SK-N-SH (cell line): ENCODE data around the gene WDCP. TPM values are rescaled to one million over a fixed set of nuclear protein-coding genes. Genes with fewer than 3 reads are reported as not detected.

Source experiments
- CTCF ChIA-PET: fragments of 300-600, 350-600 bp; formaldehyde crosslinking; extraction: SDS; loops from one replicate; lab custom pipeline; 2021; lab: Yijun Ruan, JAX
- POLR2A ChIA-PET: fragments of 350-600 bp; sonication (Branson Sonifier 250); formaldehyde crosslinking; extraction: SDS; loops from one replicate; lab custom pipeline; 2020; ENCODE audit warnings: antibody characterized with exemption, inconsistent platforms; lab: Yijun Ruan, JAX
- DNase-seq: peaks from one replicate; pipeline ENCODE4 v3.0.0; 2012
- H2AFZ ChIP-seq: fragments of 200-600 bp; sonication (generic); 2 replicates; pipeline ENCODE4 v1.8.1; 2016; ENCODE audit warnings: antibody characterized with exemption, mild to moderate bottlenecking, low read depth
- H3F3A ChIP-seq: fragments of 200-600 bp; sonication (generic); replicated peaks from 2 replicates; pipeline ENCODE3; 2016; ENCODE audit warnings: antibody characterized with exemption, mild to moderate bottlenecking; ENCODE audit not compliant: insufficient read depth
- H3K27ac ChIP-seq, 2 experiments: fragments of 200-500 bp in 1 of 2; fragments of 200-600 bp in 1 of 2; sonication (Bioruptor generic) in 1 of 2; sonication (generic), shearing (Covaris generic) in 1 of 2; 2 replicates each; pipeline versions ENCODE4 v1.5.1 to v1.6.1; 2014 to 2016; ENCODE audit warnings: low read depth in 2 of 2, inconsistent platforms in 1 of 2, low read length in 1 of 2, mild to moderate bottlenecking in 1 of 2, mixed read lengths in 1 of 2
- H3K27me3 ChIP-seq: fragments of 200-600 bp; sonication (generic), shearing (Covaris generic); 2 replicates; pipeline ENCODE4 v1.6.1; 2016; ENCODE audit warnings: mixed run types; ENCODE audit not compliant: insufficient read depth
- H3K36me3 ChIP-seq, 2 experiments: fragments of 200-500 bp in 1 of 2; fragments of 200-600 bp in 1 of 2; sonication (Bioruptor generic) in 1 of 2; sonication (generic) in 1 of 2; replicated peaks in 1 of 2; 2 replicates each; pipeline versions ENCODE3 to v1.5.1; 2014 to 2016; ENCODE audit warnings: low read length in 1 of 2, mild to moderate bottlenecking in 1 of 2; ENCODE audit not compliant: insufficient read depth in 2 of 2, control insufficient read depth in 1 of 2
- H3K4me1 ChIP-seq, 2 experiments: fragments of 200-500 bp in 1 of 2; fragments of 200-600 bp in 1 of 2; sonication (Bioruptor generic) in 1 of 2; sonication (generic), shearing (Covaris generic) in 1 of 2; 2 replicates each; pipeline versions ENCODE4 v1.5.1 to v1.6.1; 2014 to 2016; ENCODE audit warnings: low read depth in 1 of 2, low read length in 1 of 2, mixed run types in 1 of 2; ENCODE audit not compliant: insufficient read depth in 2 of 2, control insufficient read depth in 1 of 2
- H3K4me2 ChIP-seq: fragments of 200-600 bp; sonication (generic), shearing (Covaris generic); 2 replicates; pipeline ENCODE4 v1.6.1; 2017; ENCODE audit warnings: mixed run types
- H3K4me3 ChIP-seq, 2 experiments: fragments of 200-500 bp in 1 of 2; fragments of 200-600 bp in 1 of 2; sonication (Bioruptor generic) in 1 of 2; sonication (generic), shearing (Covaris generic) in 1 of 2; 2 replicates each; pipeline versions ENCODE4 v1.5.1 to v1.8.1; 2014 to 2016; ENCODE audit warnings: low read depth in 2 of 2, inconsistent platforms in 1 of 2, low read length in 1 of 2, mild to moderate bottlenecking in 1 of 2, mixed read lengths in 1 of 2, moderate library complexity in 1 of 2
- H3K79me2 ChIP-seq: fragments of 200-600 bp; sonication (generic); 2 replicates; pipeline ENCODE4 v1.8.1; 2017; ENCODE audit warnings: mild to moderate bottlenecking; ENCODE audit not compliant: insufficient read depth
- H3K9ac ChIP-seq: fragments of 200-600 bp; sonication (generic); 2 replicates; pipeline ENCODE4 v1.6.1; 2017; ENCODE audit warnings: mixed run types
- H3K9me2 ChIP-seq: fragments of 200-600 bp; sonication (generic); 2 replicates; pipeline ENCODE4 v1.6.1; 2017; ENCODE audit warnings: mixed run types
- H3K9me3 ChIP-seq: fragments of 200-600 bp; sonication (generic); 2 replicates; pipeline ENCODE4 v1.6.1; 2017; ENCODE audit warnings: mixed run types, mild to moderate bottlenecking, moderate library complexity
- H4K20me1 ChIP-seq: fragments of 200-600 bp; sonication (generic); 2 replicates; pipeline ENCODE4 v1.6.1; 2017; ENCODE audit warnings: mild to moderate bottlenecking, mixed run types; ENCODE audit not compliant: insufficient read depth
- CHD2 ChIP-seq: fragments of 150-350 bp; IDR thresholded peaks from 2 replicates; pipeline ENCODE4 v1.6.1; 2018; ENCODE audit warnings: low read length; ENCODE audit not compliant: partially characterized antibody
- ELF1 ChIP-seq: IDR thresholded peaks from 2 replicates; pipeline ENCODE4 v1.4.0; 2012
- EZH2phosphoT487 ChIP-seq: fragments of 200-600 bp; sonication (generic); IDR thresholded peaks from 2 replicates; pipeline ENCODE4 v1.6.1; 2017; ENCODE audit warnings: low read depth, mixed run types, mild to moderate bottlenecking, antibody characterized with exemption, moderate library complexity, borderline replicate concordance
- FOSL2 ChIP-seq: IDR thresholded peaks from 2 replicates; pipeline ENCODE4 v1.4.0; 2012; ENCODE audit warnings: low read depth, mild to moderate bottlenecking, moderate library complexity, borderline replicate concordance
- GABPA ChIP-seq: IDR thresholded peaks from 2 replicates; pipeline ENCODE4 v1.4.0; 2012; ENCODE audit warnings: low read depth, mild to moderate bottlenecking
- MEF2A ChIP-seq: IDR thresholded peaks from 2 replicates; pipeline ENCODE4 v1.4.0; 2012; ENCODE audit warnings: low read depth, borderline replicate concordance
- MXI1 ChIP-seq: IDR thresholded peaks from 2 replicates; pipeline ENCODE4 v1.6.1; 2012; ENCODE audit warnings: mild to moderate bottlenecking, low read depth, low read length, improper control_type of control experiment
- POLR2AphosphoS5 ChIP-seq: IDR thresholded peaks from 2 replicates; pipeline ENCODE4 v1.6.1; 2012; ENCODE audit warnings: low read depth, low read length
- RXRA ChIP-seq: IDR thresholded peaks from 2 replicates; pipeline ENCODE4 v1.4.0; 2012; ENCODE audit warnings: low read depth, mild to moderate bottlenecking, borderline replicate concordance
- TAF1 ChIP-seq: IDR thresholded peaks from 2 replicates; pipeline ENCODE4 v1.6.1; 2012; ENCODE audit warnings: low read depth, mild to moderate bottlenecking, low read length, moderate library complexity, borderline replicate concordance
- TCF12 ChIP-seq: IDR thresholded peaks from 2 replicates; pipeline ENCODE4 v1.4.0; 2012
- YY1 ChIP-seq: IDR thresholded peaks from 2 replicates; pipeline ENCODE4 v1.4.0; 2012; ENCODE audit warnings: low read depth, mild to moderate bottlenecking
- WGBS: methylation state at CpG from one replicate; pipeline ENCODE4 v1.1.6; 2017; ENCODE audit warnings: low lambda C conversion rate; 5-methylcytosine and 5-hydroxymethylcytosine counted together
- polyA plus RNA-seq, 3 experiments: library from polyadenylated mRNA; depleted of rRNA; stranded (reverse); fragments of >200 nt; gene quantifications; 2 replicates each; pipeline ENCODE4 v1.2.3, GENCODE V29; 2012
- TF ChIP-seq, protein P1 (sequence below): IDR thresholded peaks from 2 replicates; pipeline ENCODE4 v1.4.0; 2012; ENCODE audit warnings: low read depth, borderline replicate concordance
- TF ChIP-seq, protein P2 (sequence below): IDR thresholded peaks from 2 replicates; pipeline ENCODE4; 2012
- TF ChIP-seq, protein P3 (sequence below): IDR thresholded peaks from 2 replicates; pipeline ENCODE4 v1.4.0; 2012; ENCODE audit warnings: low read depth
- TF ChIP-seq, protein P4 (sequence below): IDR thresholded peaks from 2 replicates; pipeline ENCODE4 v1.6.1; 2012; ENCODE audit warnings: mild to moderate bottlenecking, low read depth, low read length, moderate library complexity
- TF ChIP-seq, protein P5 (sequence below): fragments of 200-600 bp; sonication (generic); IDR thresholded peaks from 2 replicates; pipeline ENCODE4 v1.6.1; 2017; ENCODE audit warnings: antibody characterized with exemption, mild to moderate bottlenecking, moderate library complexity

Gene WDCP
- polyA plus RNA-seq, 1 of the 3 experiments (the other 2 are of a cell fraction) = 7.1 TPM

DNA sequence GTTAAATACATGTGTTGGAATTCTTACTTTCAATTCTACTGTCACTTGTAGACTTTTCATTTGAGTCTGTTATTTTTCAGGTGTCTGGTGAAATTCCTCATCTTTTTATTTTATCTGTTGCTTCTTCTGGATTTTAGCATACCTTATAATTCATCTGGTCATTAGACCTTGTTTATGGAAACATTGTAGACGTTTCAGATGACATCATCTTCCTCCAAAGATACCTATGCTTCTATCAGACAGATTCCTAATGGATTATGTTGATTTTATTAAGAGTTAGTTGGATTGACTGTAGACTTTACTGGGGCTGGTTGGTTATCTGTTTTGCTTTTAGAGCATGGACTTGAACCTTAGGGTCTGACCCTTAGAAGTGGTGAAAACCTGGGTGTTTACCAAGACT lies 52.6 kb downstream of the WDCP start:
- ChIA-PET POLR2A (no interaction called here), CTCF (interaction anchor here (1.2 kb wide), 1 partner anchor 90 kb away, joined by 3 read pairs; the partner anchor contains the start of gene TP53I3)
- Histone ChIP-seq H3F3A (peaks cover 6% of the 10 kb centered on the region), H3K79me2 (no peaks in the 10 kb centered on the region), H4K20me1 (no peaks in the 10 kb centered on the region), H3K9me2 (no peaks in the 10 kb centered on the region), H3K27me3 (no peaks in the 10 kb centered on the region), H3K4me2 (no peak overlapping the region), H3K9ac (no peak overlapping the region), H3K36me3 (peaks cover 3 to 22% of the 10 kb centered on the region in 2 experiments), H2AFZ (no peak overlapping the region), H3K27ac (no peak overlapping the region), H3K4me3 (no peak overlapping the region), H3K4me1 (no peaks in the 10 kb centered on the region), H3K9me3 (no peaks in the 10 kb centered on the region)
- no peak for DNase-seq
- 64% methylated on average over 1 of the region's 1 CpG for WGBS
- TF ChIP-seq, protein P1, sequence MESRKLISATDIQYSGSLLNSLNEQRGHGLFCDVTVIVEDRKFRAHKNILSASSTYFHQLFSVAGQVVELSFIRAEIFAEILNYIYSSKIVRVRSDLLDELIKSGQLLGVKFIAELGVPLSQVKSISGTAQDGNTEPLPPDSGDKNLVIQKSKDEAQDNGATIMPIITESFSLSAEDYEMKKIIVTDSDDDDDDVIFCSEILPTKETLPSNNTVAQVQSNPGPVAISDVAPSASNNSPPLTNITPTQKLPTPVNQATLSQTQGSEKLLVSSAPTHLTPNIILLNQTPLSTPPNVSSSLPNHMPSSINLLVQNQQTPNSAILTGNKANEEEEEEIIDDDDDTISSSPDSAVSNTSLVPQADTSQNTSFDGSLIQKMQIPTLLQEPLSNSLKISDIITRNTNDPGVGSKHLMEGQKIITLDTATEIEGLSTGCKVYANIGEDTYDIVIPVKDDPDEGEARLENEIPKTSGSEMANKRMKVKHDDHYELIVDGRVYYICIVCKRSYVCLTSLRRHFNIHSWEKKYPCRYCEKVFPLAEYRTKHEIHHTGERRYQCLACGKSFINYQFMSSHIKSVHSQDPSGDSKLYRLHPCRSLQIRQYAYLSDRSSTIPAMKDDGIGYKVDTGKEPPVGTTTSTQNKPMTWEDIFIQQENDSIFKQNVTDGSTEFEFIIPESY = no peak
- no peak for TF ChIP-seq MXI1
- TF ChIP-seq, protein P2, sequence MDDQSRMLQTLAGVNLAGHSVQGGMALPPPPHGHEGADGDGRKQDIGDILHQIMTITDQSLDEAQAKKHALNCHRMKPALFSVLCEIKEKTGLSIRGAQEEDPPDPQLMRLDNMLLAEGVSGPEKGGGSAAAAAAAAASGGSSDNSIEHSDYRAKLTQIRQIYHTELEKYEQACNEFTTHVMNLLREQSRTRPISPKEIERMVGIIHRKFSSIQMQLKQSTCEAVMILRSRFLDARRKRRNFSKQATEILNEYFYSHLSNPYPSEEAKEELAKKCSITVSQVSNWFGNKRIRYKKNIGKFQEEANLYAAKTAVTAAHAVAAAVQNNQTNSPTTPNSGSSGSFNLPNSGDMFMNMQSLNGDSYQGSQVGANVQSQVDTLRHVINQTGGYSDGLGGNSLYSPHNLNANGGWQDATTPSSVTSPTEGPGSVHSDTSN = no peak
- TF ChIP-seq EZH2phosphoT487 = no peak
- TF ChIP-seq TAF1 = no peak
- no peak for TF ChIP-seq CHD2
- TF ChIP-seq POLR2AphosphoS5 = no peak
- TF ChIP-seq RXRA = no peak
- TF ChIP-seq, protein P3, sequence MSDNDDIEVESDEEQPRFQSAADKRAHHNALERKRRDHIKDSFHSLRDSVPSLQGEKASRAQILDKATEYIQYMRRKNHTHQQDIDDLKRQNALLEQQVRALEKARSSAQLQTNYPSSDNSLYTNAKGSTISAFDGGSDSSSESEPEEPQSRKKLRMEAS = no peak
- TF ChIP-seq FOSL2 = no peak
- TF ChIP-seq, all 33 proteins: peak for 0

DNA sequence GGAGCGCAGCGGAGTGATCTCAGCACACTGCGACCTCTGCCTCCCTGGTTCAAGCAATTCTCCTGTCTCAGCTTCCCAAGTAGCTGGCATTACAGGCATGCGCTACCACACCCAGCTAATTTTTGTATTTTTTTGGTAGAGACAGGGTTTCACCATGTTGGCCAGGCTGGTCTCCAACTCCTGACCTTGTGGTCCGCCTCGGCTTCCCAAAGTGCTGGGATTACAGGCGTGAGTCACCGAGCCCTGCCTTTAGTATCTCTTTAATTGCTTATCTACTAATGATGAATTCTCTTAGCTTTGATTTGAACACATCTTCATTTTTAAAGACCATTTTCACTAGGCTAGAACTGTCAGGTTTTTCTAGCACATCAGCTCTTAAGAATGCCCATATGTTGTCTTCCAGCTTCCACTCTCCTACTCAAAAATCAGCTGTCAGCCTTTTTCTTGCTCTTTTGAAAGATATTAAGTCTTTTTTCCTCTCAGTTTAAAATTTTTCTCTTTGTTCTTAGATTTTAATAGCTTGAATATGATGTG lies 53.4 kb downstream of the WDCP start:
- ChIA-PET POLR2A (no interaction called here), CTCF (interaction anchor here (0.9 to 1.5 kb wide), 4 partner anchors 14 to 67 kb away, joined by 3 to 4 read pairs (median 3); partner anchors contain the start of gene ATAD2B)
- H3K79me2 ChIP-seq = no peaks in the 10 kb centered on the region
- no peaks in the 10 kb centered on the region for H3K9me3 ChIP-seq
- H3K27ac ChIP-seq = no peak overlapping the region
- no peak overlapping the region for H3K4me3 ChIP-seq
- H3K27me3 ChIP-seq = no peaks in the 10 kb centered on the region
- 98% methylated on average over 8 of the region's 8 CpGs for WGBS
- no peak overlapping the region for H2AFZ ChIP-seq
- no peak overlapping the region for H3K9ac ChIP-seq
- no peak for DNase-seq
- TF ChIP-seq, protein P4, sequence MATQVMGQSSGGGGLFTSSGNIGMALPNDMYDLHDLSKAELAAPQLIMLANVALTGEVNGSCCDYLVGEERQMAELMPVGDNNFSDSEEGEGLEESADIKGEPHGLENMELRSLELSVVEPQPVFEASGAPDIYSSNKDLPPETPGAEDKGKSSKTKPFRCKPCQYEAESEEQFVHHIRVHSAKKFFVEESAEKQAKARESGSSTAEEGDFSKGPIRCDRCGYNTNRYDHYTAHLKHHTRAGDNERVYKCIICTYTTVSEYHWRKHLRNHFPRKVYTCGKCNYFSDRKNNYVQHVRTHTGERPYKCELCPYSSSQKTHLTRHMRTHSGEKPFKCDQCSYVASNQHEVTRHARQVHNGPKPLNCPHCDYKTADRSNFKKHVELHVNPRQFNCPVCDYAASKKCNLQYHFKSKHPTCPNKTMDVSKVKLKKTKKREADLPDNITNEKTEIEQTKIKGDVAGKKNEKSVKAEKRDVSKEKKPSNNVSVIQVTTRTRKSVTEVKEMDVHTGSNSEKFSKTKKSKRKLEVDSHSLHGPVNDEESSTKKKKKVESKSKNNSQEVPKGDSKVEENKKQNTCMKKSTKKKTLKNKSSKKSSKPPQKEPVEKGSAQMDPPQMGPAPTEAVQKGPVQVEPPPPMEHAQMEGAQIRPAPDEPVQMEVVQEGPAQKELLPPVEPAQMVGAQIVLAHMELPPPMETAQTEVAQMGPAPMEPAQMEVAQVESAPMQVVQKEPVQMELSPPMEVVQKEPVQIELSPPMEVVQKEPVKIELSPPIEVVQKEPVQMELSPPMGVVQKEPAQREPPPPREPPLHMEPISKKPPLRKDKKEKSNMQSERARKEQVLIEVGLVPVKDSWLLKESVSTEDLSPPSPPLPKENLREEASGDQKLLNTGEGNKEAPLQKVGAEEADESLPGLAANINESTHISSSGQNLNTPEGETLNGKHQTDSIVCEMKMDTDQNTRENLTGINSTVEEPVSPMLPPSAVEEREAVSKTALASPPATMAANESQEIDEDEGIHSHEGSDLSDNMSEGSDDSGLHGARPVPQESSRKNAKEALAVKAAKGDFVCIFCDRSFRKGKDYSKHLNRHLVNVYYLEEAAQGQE = no peak
- TF ChIP-seq ELF1 (no peak), MEF2A (no peak), TCF12 (no peak), YY1 (no peak), POLR2AphosphoS5 (no peak), GABPA (no peak)
- TF ChIP-seq, protein P5, sequence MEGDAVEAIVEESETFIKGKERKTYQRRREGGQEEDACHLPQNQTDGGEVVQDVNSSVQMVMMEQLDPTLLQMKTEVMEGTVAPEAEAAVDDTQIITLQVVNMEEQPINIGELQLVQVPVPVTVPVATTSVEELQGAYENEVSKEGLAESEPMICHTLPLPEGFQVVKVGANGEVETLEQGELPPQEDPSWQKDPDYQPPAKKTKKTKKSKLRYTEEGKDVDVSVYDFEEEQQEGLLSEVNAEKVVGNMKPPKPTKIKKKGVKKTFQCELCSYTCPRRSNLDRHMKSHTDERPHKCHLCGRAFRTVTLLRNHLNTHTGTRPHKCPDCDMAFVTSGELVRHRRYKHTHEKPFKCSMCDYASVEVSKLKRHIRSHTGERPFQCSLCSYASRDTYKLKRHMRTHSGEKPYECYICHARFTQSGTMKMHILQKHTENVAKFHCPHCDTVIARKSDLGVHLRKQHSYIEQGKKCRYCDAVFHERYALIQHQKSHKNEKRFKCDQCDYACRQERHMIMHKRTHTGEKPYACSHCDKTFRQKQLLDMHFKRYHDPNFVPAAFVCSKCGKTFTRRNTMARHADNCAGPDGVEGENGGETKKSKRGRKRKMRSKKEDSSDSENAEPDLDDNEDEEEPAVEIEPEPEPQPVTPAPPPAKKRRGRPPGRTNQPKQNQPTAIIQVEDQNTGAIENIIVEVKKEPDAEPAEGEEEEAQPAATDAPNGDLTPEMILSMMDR = no peak
- peaks cover 6% of the 10 kb centered on the region for H3F3A ChIP-seq
- no peaks in the 10 kb centered on the region for H3K4me1 ChIP-seq
- peaks cover 2 to 22% of the 10 kb centered on the region in 2 experiments for H3K36me3 ChIP-seq
- H3K9me2 ChIP-seq = no peaks in the 10 kb centered on the region
- no peak overlapping the region for H3K4me2 ChIP-seq
- no peaks in the 10 kb centered on the region for H4K20me1 ChIP-seq
